ENCODE measurements around the gene IRGQ. TPM values are rescaled to one million over a fixed set of nuclear protein-coding genes. Genes with fewer than 3 reads are reported as not detected.

IRGQ gene
- total RNA-seq, 1 experiment from 2014 or later, result 26.5 TPM

DNA sequence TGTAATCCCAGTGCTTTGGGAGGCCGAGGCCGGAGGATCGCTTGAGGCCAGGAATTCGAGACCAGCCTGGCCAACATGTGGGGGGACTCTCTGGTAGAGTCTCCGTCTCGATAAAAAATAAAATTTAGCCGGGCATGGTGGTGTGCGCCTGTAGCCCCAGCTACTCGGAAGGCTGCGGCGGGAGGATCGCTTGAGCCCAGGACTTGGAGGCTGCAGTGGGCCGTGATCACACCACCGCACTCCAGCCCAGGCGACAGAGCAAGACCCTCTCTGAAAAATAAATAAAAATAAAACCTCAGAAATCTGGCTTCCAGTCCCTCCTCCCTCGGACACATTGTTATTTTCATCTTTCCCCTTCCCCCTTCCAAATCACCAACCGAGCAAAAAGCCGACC is 332 bp downstream of the IRGQ start:
- TSS peak; percentile 89 for BruUV-seq (replicated peaks)
- no peak for DNase-seq (ENCODE audit: unreplicated experiment)
- peaks cover 24% of the 10 kb centered on the region for H3K4me1 Mint-ChIP-seq (ENCODE audit: insufficient read depth, unreplicated experiment)
- H3K4me3 Mint-ChIP-seq (ENCODE audit: unreplicated experiment), result peak overlapping the region; percentile 99
- no peaks in the 10 kb centered on the region for H3K9me3 Mint-ChIP-seq (ENCODE audit: unreplicated experiment)
- ChIA-PET CTCF (interaction anchor here (0.6 to 2.1 kb wide), 7 partner anchors 21 to 167 kb away, joined by 3 to 13 read pairs (median 5); partner anchors contain the start of genes PINLYP and XRCC1), POLR2A (interaction anchor here (0.7 to 5.4 kb wide), 29 partner anchors 11 to 190 kb away, joined by 3 to 75 read pairs (median 5); partner anchors contain the start of genes ETHE1, PINLYP, PLAUR and XRCC1)
- TF ChIP-seq, protein P1, sequence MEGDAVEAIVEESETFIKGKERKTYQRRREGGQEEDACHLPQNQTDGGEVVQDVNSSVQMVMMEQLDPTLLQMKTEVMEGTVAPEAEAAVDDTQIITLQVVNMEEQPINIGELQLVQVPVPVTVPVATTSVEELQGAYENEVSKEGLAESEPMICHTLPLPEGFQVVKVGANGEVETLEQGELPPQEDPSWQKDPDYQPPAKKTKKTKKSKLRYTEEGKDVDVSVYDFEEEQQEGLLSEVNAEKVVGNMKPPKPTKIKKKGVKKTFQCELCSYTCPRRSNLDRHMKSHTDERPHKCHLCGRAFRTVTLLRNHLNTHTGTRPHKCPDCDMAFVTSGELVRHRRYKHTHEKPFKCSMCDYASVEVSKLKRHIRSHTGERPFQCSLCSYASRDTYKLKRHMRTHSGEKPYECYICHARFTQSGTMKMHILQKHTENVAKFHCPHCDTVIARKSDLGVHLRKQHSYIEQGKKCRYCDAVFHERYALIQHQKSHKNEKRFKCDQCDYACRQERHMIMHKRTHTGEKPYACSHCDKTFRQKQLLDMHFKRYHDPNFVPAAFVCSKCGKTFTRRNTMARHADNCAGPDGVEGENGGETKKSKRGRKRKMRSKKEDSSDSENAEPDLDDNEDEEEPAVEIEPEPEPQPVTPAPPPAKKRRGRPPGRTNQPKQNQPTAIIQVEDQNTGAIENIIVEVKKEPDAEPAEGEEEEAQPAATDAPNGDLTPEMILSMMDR (IDR thresholded peaks at IDR 0.05; ENCODE audit: unreplicated experiment), result no peak
- intact Hi-C loops (cut with micrococcal nuclease), result loop anchor here (2.0 to 5.0 kb wide), 2 partner anchors 149 to 187 kb away; partner anchors contain the start of gene KCNN4
- H3K27ac Mint-ChIP-seq (ENCODE audit: low read depth, unreplicated experiment), result peak overlapping the region; percentile 99
- H3K36me3 Mint-ChIP-seq (ENCODE audit: insufficient read depth, unreplicated experiment), result peaks cover 46% of the 10 kb centered on the region
- H3K27me3 Mint-ChIP-seq (ENCODE audit: insufficient read depth, unreplicated experiment), result no peaks in the 10 kb centered on the region

DNA sequence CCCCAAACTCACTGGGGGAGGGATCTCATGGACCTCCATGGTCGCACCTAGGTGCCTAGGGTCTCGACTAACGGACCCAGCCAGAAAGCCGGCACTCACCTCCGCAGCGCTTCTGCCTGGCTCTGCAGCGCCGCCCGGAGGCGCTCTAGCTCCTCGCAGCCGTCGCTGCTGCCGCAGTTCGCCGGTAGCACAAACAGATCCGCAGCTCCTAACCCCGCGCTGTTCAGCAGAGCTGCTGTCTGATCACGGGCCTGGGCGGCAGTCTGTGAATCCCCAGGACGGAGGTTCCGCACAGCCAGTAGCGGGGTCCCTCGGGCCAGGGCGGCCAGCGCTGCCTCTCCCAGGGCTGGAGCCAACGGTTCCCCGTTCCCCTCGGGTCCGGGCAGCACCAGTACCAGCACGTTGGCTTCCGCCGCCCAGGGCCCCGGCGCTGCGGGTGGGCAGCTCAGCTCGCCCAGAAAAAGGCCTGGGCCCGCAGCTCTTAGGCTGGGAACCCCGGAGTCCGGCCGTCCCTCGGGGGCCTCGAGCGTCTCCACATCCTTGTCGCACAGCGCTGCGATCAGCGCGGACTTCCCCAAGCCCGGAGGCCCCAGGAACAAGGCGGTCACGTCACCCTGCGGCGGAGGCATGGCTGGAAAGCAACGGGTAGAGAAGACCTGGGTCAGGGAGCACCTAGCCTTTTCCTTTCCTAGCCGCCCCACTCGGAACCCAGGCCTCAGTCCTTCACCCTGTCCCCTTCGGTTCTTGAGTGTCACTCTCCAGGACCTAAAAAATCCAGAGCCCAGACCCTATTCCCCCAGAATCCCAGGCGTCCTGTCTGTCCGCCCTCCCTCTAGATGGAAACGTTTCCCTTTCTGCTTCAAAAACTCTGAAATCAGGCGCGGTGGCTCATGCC is 977 bp downstream of the IRGQ start:
- H3K27me3 Mint-ChIP-seq (ENCODE audit: insufficient read depth, unreplicated experiment), result no peaks in the 10 kb centered on the region
- H3K9me3 Mint-ChIP-seq (ENCODE audit: unreplicated experiment), result no peaks in the 10 kb centered on the region
- no TSS peak for BruUV-seq (replicated peaks)
- TF ChIP-seq, protein P1 (IDR thresholded peaks at IDR 0.05; ENCODE audit: unreplicated experiment), result peak; percentile 59
- DNase-seq (ENCODE audit: unreplicated experiment), result peak; percentile 57
- H3K4me3 Mint-ChIP-seq (ENCODE audit: unreplicated experiment), result peak overlapping the region; percentile 99
- H3K27ac Mint-ChIP-seq (ENCODE audit: low read depth, unreplicated experiment), result peak overlapping the region; percentile 99
- intact Hi-C loops (cut with micrococcal nuclease), result loop anchor here (2.0 to 5.0 kb wide), 2 partner anchors 148 to 187 kb away; partner anchors contain the start of gene KCNN4
- H3K36me3 Mint-ChIP-seq (ENCODE audit: insufficient read depth, unreplicated experiment), result peaks cover 44% of the 10 kb centered on the region
- peaks cover 24% of the 10 kb centered on the region for H3K4me1 Mint-ChIP-seq (ENCODE audit: insufficient read depth, unreplicated experiment)
- POLR2A ChIA-PET, result interaction anchor here (0.6 to 5.4 kb wide), 23 partner anchors 11 to 164 kb away, joined by 3 to 75 read pairs (median 4); partner anchors contain the start of genes ETHE1, PINLYP, PLAUR and SMG9
- CTCF ChIA-PET, result interaction anchor here (0.6 to 2.1 kb wide), 28 partner anchors 12 to 201 kb away, joined by 3 to 13 read pairs (median 4); partner anchors contain the start of genes PINLYP and XRCC1

DNA sequence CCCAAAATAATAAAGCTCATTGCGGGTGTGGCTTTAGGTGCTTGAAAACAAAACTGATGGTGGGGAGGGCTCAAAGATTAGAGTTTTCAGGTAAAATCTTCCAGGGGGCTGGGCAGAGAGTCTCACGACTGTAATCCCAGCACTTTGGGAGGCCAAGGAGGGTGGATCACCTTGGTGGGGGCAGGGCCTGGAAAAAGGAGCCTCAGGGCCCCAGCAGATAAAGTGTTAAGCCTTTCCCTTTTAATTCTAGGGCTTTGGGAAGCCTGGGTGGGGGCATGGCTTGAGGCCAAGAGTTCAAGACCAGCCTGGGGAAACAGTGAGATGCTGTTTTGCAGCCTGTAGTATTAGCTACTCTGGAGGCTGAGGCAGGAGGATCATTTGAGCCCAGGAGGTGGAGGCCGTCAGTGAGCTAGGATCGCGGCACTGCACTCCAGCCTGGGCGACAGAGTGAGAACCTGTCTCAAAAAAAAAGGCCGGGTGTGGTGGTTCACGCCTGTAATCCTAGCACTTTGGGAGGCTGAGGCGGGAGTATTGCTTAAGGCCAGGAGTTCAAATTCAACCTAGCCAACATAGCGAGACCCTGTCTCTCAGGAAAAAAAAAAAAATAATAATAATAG is 1.7 kb downstream of the IRGQ start:
- Mint-ChIP-seq H3K27me3 (ENCODE audit: insufficient read depth, unreplicated experiment) (no peaks in the 10 kb centered on the region), H3K9me3 (ENCODE audit: unreplicated experiment) (no peaks in the 10 kb centered on the region), H3K36me3 (ENCODE audit: insufficient read depth, unreplicated experiment) (peaks cover 50% of the 10 kb centered on the region), H3K4me3 (ENCODE audit: unreplicated experiment) (peak overlapping the region; percentile 99), H3K4me1 (ENCODE audit: insufficient read depth, unreplicated experiment) (peaks cover 24% of the 10 kb centered on the region), H3K27ac (ENCODE audit: low read depth, unreplicated experiment) (no peak overlapping the region)
- ChIA-PET POLR2A (interaction anchor here (0.6 to 5.4 kb wide), 12 partner anchors 11 to 161 kb away, joined by 3 to 75 read pairs (median 5); partner anchors contain the start of genes ETHE1, PINLYP, PLAUR and SMG9), CTCF (interaction anchor here (0.6 to 2.1 kb wide), 30 partner anchors 10 to 200 kb away, joined by 3 to 13 read pairs (median 4); partner anchors contain the start of genes PINLYP and XRCC1)
- no peak for DNase-seq (ENCODE audit: unreplicated experiment)
- intact Hi-C loops (cut with micrococcal nuclease), result loop anchor here (2.0 kb wide), 1 partner anchor 147 kb away; no protein-coding TSS in a partner anchor
- TF ChIP-seq, protein P1 (IDR thresholded peaks at IDR 0.05; ENCODE audit: unreplicated experiment), result no peak
- no TSS peak for BruUV-seq (replicated peaks)
